Measurements from ENCODE around the gene FKBP4. TPM values are rescaled to one million over a fixed set of nuclear protein-coding genes. Genes with fewer than 3 reads are reported as not detected.

FKBP4 gene
- total and polyA plus RNA-seq, 2 of the 13 experiments (the other 11 are each of a cell fraction or from before 2014, with no cell fraction given): 25.7 to 66.1 TPM

DNA sequence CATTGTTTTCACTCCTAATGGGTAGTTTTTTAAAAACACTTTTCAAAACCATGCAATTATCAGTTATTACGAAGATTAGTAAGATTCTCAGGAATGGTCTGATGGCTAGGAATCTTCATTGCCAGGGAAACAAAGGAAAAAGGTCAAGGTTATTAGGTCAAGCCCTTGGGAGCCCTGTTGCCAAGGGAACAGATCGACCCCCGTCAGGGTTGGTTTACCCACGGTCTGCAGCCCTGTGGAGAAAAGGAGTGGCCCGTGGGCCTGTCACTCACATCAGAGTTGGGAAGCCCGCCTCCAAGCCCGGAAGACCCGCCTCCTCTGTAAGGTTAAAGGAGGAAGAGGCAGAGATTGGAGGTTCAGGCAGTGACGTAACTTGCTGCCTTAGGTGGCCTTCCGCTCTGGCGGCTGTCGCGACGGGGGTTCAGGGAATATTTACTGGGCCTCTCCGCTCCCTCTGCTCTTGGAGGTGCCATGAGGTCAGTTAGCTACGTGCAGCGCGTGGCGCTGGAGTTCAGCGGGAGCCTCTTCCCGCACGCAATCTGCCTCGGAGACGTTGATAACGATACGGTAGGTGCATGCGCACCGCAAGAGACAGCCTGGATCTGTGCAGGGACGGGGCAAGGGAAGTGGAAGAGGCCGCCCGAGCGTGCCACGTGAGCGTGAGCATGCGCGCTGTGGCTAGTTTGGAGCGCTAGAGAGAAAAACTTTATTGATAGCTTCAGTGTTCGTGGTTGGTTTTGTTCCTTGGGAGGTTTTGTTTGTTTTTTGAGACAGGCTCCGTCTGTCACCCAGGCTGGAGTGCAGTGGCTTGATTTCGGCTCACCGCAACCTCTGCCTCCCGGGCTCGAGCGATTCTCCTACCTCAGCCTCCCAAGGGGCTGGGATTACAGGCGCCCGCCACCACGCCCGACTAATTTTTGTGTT, 17.8 kb downstream of the FKBP4 start, which contains the start of gene ITFG2 (continued):
- 0 out of 2 replicates have a peak, but pooled peaks have one; percentile 69 for TF ChIP-seq ZNF607 (CRISPR knock-in tag; IDR thresholded peaks at IDR 0.05; ENCODE audit: borderline replicate concordance)
- peak; percentile 67 for TF ChIP-seq XRCC5 (optimal IDR thresholded peaks at IDR 0.05; ENCODE audit: low read length)
- TF ChIP-seq, protein P1, sequence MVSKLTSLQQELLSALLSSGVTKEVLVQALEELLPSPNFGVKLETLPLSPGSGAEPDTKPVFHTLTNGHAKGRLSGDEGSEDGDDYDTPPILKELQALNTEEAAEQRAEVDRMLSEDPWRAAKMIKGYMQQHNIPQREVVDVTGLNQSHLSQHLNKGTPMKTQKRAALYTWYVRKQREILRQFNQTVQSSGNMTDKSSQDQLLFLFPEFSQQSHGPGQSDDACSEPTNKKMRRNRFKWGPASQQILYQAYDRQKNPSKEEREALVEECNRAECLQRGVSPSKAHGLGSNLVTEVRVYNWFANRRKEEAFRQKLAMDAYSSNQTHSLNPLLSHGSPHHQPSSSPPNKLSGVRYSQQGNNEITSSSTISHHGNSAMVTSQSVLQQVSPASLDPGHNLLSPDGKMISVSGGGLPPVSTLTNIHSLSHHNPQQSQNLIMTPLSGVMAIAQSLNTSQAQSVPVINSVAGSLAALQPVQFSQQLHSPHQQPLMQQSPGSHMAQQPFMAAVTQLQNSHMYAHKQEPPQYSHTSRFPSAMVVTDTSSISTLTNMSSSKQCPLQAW (CRISPR knock-in tag; IDR thresholded peaks at IDR 0.05): peak; percentile 92
- TF ChIP-seq, protein P2, sequence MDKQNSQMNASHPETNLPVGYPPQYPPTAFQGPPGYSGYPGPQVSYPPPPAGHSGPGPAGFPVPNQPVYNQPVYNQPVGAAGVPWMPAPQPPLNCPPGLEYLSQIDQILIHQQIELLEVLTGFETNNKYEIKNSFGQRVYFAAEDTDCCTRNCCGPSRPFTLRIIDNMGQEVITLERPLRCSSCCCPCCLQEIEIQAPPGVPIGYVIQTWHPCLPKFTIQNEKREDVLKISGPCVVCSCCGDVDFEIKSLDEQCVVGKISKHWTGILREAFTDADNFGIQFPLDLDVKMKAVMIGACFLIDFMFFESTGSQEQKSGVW (CRISPR knock-in tag; IDR thresholded peaks at IDR 0.05; ENCODE audit: borderline replicate concordance): no peak
- TF ChIP-seq, protein P3, sequence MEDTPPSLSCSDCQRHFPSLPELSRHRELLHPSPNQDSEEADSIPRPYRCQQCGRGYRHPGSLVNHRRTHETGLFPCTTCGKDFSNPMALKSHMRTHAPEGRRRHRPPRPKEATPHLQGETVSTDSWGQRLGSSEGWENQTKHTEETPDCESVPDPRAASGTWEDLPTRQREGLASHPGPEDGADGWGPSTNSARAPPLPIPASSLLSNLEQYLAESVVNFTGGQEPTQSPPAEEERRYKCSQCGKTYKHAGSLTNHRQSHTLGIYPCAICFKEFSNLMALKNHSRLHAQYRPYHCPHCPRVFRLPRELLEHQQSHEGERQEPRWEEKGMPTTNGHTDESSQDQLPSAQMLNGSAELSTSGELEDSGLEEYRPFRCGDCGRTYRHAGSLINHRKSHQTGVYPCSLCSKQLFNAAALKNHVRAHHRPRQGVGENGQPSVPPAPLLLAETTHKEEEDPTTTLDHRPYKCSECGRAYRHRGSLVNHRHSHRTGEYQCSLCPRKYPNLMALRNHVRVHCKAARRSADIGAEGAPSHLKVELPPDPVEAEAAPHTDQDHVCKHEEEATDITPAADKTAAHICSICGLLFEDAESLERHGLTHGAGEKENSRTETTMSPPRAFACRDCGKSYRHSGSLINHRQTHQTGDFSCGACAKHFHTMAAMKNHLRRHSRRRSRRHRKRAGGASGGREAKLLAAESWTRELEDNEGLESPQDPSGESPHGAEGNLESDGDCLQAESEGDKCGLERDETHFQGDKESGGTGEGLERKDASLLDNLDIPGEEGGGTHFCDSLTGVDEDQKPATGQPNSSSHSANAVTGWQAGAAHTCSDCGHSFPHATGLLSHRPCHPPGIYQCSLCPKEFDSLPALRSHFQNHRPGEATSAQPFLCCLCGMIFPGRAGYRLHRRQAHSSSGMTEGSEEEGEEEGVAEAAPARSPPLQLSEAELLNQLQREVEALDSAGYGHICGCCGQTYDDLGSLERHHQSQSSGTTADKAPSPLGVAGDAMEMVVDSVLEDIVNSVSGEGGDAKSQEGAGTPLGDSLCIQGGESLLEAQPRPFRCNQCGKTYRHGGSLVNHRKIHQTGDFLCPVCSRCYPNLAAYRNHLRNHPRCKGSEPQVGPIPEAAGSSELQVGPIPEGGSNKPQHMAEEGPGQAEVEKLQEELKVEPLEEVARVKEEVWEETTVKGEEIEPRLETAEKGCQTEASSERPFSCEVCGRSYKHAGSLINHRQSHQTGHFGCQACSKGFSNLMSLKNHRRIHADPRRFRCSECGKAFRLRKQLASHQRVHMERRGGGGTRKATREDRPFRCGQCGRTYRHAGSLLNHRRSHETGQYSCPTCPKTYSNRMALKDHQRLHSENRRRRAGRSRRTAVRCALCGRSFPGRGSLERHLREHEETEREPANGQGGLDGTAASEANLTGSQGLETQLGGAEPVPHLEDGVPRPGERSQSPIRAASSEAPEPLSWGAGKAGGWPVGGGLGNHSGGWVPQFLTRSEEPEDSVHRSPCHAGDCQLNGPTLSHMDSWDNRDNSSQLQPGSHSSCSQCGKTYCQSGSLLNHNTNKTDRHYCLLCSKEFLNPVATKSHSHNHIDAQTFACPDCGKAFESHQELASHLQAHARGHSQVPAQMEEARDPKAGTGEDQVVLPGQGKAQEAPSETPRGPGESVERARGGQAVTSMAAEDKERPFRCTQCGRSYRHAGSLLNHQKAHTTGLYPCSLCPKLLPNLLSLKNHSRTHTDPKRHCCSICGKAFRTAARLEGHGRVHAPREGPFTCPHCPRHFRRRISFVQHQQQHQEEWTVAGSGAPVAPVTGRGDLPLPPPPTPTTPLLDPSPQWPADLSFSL (CRISPR knock-in tag; IDR thresholded peaks at IDR 0.05): no peak
- TF ChIP-seq, protein P4, sequence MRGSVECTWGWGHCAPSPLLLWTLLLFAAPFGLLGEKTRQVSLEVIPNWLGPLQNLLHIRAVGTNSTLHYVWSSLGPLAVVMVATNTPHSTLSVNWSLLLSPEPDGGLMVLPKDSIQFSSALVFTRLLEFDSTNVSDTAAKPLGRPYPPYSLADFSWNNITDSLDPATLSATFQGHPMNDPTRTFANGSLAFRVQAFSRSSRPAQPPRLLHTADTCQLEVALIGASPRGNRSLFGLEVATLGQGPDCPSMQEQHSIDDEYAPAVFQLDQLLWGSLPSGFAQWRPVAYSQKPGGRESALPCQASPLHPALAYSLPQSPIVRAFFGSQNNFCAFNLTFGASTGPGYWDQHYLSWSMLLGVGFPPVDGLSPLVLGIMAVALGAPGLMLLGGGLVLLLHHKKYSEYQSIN (CRISPR knock-in tag; IDR thresholded peaks at IDR 0.05; ENCODE audit: borderline replicate concordance): no peak
- peak; percentile 86; the same call in 1 of the 2 replicates for TF ChIP-seq TOPORS (CRISPR knock-in tag; IDR thresholded peaks at IDR 0.05)
- TF ChIP-seq, protein P5, sequence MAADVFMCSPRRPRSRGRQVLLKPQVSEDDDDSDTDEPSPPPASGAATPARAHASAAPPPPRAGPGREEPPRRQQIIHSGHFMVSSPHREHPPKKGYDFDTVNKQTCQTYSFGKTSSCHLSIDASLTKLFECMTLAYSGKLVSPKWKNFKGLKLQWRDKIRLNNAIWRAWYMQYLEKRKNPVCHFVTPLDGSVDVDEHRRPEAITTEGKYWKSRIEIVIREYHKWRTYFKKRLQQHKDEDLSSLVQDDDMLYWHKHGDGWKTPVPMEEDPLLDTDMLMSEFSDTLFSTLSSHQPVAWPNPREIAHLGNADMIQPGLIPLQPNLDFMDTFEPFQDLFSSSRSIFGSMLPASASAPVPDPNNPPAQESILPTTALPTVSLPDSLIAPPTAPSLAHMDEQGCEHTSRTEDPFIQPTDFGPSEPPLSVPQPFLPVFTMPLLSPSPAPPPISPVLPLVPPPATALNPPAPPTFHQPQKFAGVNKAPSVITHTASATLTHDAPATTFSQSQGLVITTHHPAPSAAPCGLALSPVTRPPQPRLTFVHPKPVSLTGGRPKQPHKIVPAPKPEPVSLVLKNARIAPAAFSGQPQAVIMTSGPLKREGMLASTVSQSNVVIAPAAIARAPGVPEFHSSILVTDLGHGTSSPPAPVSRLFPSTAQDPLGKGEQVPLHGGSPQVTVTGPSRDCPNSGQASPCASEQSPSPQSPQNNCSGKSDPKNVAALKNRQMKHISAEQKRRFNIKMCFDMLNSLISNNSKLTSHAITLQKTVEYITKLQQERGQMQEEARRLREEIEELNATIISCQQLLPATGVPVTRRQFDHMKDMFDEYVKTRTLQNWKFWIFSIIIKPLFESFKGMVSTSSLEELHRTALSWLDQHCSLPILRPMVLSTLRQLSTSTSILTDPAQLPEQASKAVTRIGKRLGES (CRISPR knock-in tag; IDR thresholded peaks at IDR 0.05; ENCODE audit: borderline replicate concordance): 0 out of 2 replicates have a peak, but pooled peaks have one; percentile 49
- TF ChIP-seq, protein P6, sequence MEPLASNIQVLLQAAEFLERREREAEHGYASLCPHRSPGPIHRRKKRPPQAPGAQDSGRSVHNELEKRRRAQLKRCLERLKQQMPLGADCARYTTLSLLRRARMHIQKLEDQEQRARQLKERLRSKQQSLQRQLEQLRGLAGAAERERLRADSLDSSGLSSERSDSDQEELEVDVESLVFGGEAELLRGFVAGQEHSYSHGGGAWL (CRISPR knock-in tag; IDR thresholded peaks at IDR 0.05): peak; percentile 58; the same call in 1 of the 2 replicates
- TF ChIP-seq, protein P7, sequence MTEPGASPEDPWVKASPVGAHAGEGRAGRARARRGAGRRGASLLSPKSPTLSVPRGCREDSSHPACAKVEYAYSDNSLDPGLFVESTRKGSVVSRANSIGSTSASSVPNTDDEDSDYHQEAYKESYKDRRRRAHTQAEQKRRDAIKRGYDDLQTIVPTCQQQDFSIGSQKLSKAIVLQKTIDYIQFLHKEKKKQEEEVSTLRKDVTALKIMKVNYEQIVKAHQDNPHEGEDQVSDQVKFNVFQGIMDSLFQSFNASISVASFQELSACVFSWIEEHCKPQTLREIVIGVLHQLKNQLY (CRISPR knock-in tag; IDR thresholded peaks at IDR 0.05): peak; percentile 41; the same call in 1 of the 2 replicates

All from HepG2 (cell line).